HL-60 (cell line): ENCODE measurements around the gene KRT6C.

ENCODE experiments used
- CTCF ChIP-seq: IDR thresholded peaks from one replicate; pipeline ENCODE4 v1.5.1; 2011; ENCODE audit warnings: low read length, control low read depth, inconsistent platforms; ENCODE audit not compliant: insufficient read depth
- POLR2AphosphoS5 ChIP-seq: IDR thresholded peaks from 2 replicates; pipeline ENCODE4 v1.6.1; 2012; ENCODE audit warnings: low read depth
- SPI1 ChIP-seq: IDR thresholded peaks from 2 replicates; pipeline ENCODE4 v1.6.1; 2012; ENCODE audit warnings: low read depth, mild to moderate bottlenecking, borderline replicate concordance

- no peak for TF ChIP-seq CTCF
- TF ChIP-seq SPI1 = no peak
- TF ChIP-seq POLR2AphosphoS5 = no peak
Measured at GRCh38 chr12:52445876-52446275, 27.7 kb downstream of the KRT6C start.
